CD8-positive, alpha-beta memory T cell (primary cell): ENCODE results near the gene IFITM2. TPM values are rescaled to one million over a fixed set of nuclear protein-coding genes. Genes with fewer than 3 reads are reported as not detected.

Source experiments
- CTCF ChIA-PET: fragments of 350-600 bp; sonication (Branson Sonifier 250); formaldehyde crosslinking; loops from one replicate; lab custom pipeline; 2021; ENCODE audit warnings: antibody characterized with exemption; lab: Charles Lee
- POLR2A ChIA-PET: fragments of 350-600 bp; sonication (Branson Sonifier 250); formaldehyde crosslinking; loops from one replicate; lab custom pipeline; 2021; ENCODE audit warnings: antibody characterized with exemption; lab: Charles Lee
- DNase-seq, 5 donors: peaks; one replicate each; pipeline versions ENCODE4 v3.0.0 to v3.0.0-alpha.2; 2020 to 2022; ENCODE audit warnings: mixed read lengths in 1 of 5
- H3K27ac ChIP-seq: one replicate; pipeline ENCODE4 v1.7.0; 2013; ENCODE audit warnings: low read depth, mild to moderate bottlenecking, low read length, moderate library complexity
- H3K27me3 ChIP-seq: 2 replicates; pipeline ENCODE4 v1.7.0; 2013; ENCODE audit warnings: low read length, mild to moderate bottlenecking; ENCODE audit not compliant: insufficient read depth, poor library complexity, severe bottlenecking
- H3K36me3 ChIP-seq: 2 replicates; pipeline ENCODE4 v1.7.0; 2013; ENCODE audit warnings: mild to moderate bottlenecking, low read length, moderate library complexity; ENCODE audit not compliant: insufficient read depth
- H3K4me1 ChIP-seq: 2 replicates; pipeline ENCODE4 v1.7.0; 2013; ENCODE audit warnings: mild to moderate bottlenecking, low read length, moderate library complexity; ENCODE audit not compliant: insufficient read depth
- H3K4me3 ChIP-seq: 2 replicates; pipeline ENCODE4 v1.7.0; 2013; ENCODE audit warnings: mild to moderate bottlenecking, low read length
- H3K9me3 ChIP-seq: 2 replicates; pipeline ENCODE4 v1.7.0; 2013; ENCODE audit warnings: mild to moderate bottlenecking, low read length
- H3K27ac Mint-ChIP-seq, 8 donors: one replicate each; pipeline ENCODE4 v1.8.0; 2020 to 2021; ENCODE audit warnings: mixed read lengths in 8 of 8, mild to moderate bottlenecking in 6 of 8, inconsistent platforms in 3 of 8, moderate library complexity in 3 of 8
- H3K27me3 Mint-ChIP-seq, 2 donors: one replicate each; pipeline ENCODE4 v1.8.0; 2020 to 2021; ENCODE audit warnings: mixed read lengths in 2 of 2, mild to moderate bottlenecking in 1 of 2, moderate library complexity in 1 of 2
- H3K36me3 Mint-ChIP-seq, 3 donors: one replicate each; pipeline ENCODE4 v1.8.0; 2020 to 2021; ENCODE audit warnings: mixed read lengths in 3 of 3, inconsistent platforms in 1 of 3, mild to moderate bottlenecking in 1 of 3
- H3K4me1 Mint-ChIP-seq, 3 donors: one replicate each; pipeline ENCODE4 v1.8.0; 2020 to 2021; ENCODE audit warnings: mixed read lengths in 3 of 3, inconsistent platforms in 1 of 3, mild to moderate bottlenecking in 1 of 3
- H3K4me3 Mint-ChIP-seq, 7 donors: one replicate each; pipeline ENCODE4 v1.8.0; 2020 to 2021; ENCODE audit warnings: mixed read lengths in 7 of 7, mild to moderate bottlenecking in 6 of 7, moderate library complexity in 4 of 7, inconsistent platforms in 2 of 7
- H3K9me3 Mint-ChIP-seq, 5 donors: one replicate each; pipeline ENCODE4 v1.8.0; 2020 to 2022; ENCODE audit warnings: mixed read lengths in 5 of 5, mild to moderate bottlenecking in 3 of 5, moderate library complexity in 2 of 5, inconsistent platforms in 1 of 5
- polyA plus RNA-seq: library from polyadenylated mRNA; unstranded; fragments of 300-500 nt; fragmentation: Illumina TruSeq; gene quantifications from one replicate; pipeline ENCODE4 v1.2.3, GENCODE V29; 2021
- total RNA-seq, 2 experiments: library from RNA; stranded (reverse); gene quantifications; one replicate each; pipeline ENCODE4 v1.2.3, GENCODE V29; 2021

IFITM2 gene
- total and polyA plus RNA-seq, 3 experiments from 2014 or later: 132 to 3,074 (median 142) TPM

GRCh38 chr11:269146-269890, 38.3 kb upstream of the IFITM2 start:
- Histone ChIP-seq H3K36me3 (no peaks in the 10 kb centered on the region), H3K9me3 (no peaks in the 10 kb centered on the region), H3K27ac (peak overlapping the region; percentile 78), H3K4me3 (peak overlapping the region; percentile 49), H3K27me3 (no peaks in the 10 kb centered on the region), H3K4me1 (peaks cover 22% of the 10 kb centered on the region)
- peaks cover 0 to 3% (median 0%) of the 10 kb centered on the region in 5 donors for H3K9me3 Mint-ChIP-seq
- peaks cover 0 to 4% (median 0%) of the 10 kb centered on the region in 3 donors for H3K36me3 Mint-ChIP-seq
- CTCF ChIA-PET: interaction anchor here (0.9 to 3.7 kb wide), 4 partner anchors 12 to 85 kb away, joined by 3 to 49 read pairs (median 10); partner anchors contain the start of genes NLRP6 and PGGHG
- H3K27ac Mint-ChIP-seq: peak overlapping the region; percentile 89 to 100 (median 96)
- peak overlapping the region; percentile 84 to 94 (median 90) for H3K4me3 Mint-ChIP-seq
- peaks cover 0 to 2% of the 10 kb centered on the region in 2 donors for H3K27me3 Mint-ChIP-seq
- POLR2A ChIA-PET: interaction anchor here (0.6 to 3.9 kb wide), 10 partner anchors 11 to 237 kb away, joined by 3 to 71 read pairs (median 10); partner anchors contain the start of genes BET1L, NLRP6, PGGHG and PSMD13
- peaks cover 30 to 43% (median 31%) of the 10 kb centered on the region in 3 donors for H3K4me1 Mint-ChIP-seq
- peak; percentile 24 to 88 (median 72) for DNase-seq

- Mint-ChIP-seq H3K9me3 (peaks cover 0 to 3% (median 0%) of the 10 kb centered on the region in 5 donors), H3K4me3 (peak overlapping the region in 1 of 7 donors; percentile 11), H3K36me3 (peaks cover 0 to 4% (median 0%) of the 10 kb centered on the region in 3 donors), H3K27ac (peak overlapping the region in 4 of 8 donors; percentile 4 to 95 (median 90)), H3K4me1 (peaks cover 30 to 43% (median 31%) of the 10 kb centered on the region in 3 donors), H3K27me3 (peaks cover 0 to 2% of the 10 kb centered on the region in 2 donors)
- Histone ChIP-seq H3K4me1 (peaks cover 22% of the 10 kb centered on the region), H3K27ac (no peak overlapping the region), H3K36me3 (no peaks in the 10 kb centered on the region), H3K4me3 (no peak overlapping the region), H3K27me3 (no peaks in the 10 kb centered on the region), H3K9me3 (no peaks in the 10 kb centered on the region)
- DNase-seq: no peak
- ChIA-PET POLR2A (interaction anchor here (1.7 kb wide), 1 partner anchor 10 kb away, joined by 4 read pairs; no protein-coding TSS in a partner anchor), CTCF (interaction anchor here (1.1 to 2.6 kb wide), 2 partner anchors 10 to 20 kb away, joined by 7 to 13 read pairs; no protein-coding TSS in a partner anchor)
These were observed 36.9 kb upstream of the IFITM2 start for GRCh38 chr11:270451-271318.

- ChIA-PET CTCF (interaction anchor here (1.1 to 2.6 kb wide), 2 partner anchors 9 to 20 kb away, joined by 7 to 13 read pairs; no protein-coding TSS in a partner anchor), POLR2A (interaction anchor here (0.6 to 1.7 kb wide), 3 partner anchors 9 to 18 kb away, joined by 4 to 8 read pairs (median 5); partner anchors contain the start of gene PGGHG)
- peaks cover 30 to 43% (median 31%) of the 10 kb centered on the region in 3 donors for H3K4me1 Mint-ChIP-seq
These were observed 36.3 kb upstream of the IFITM2 start for GRCh38 chr11:271319-271715.

GRCh38 chr11:272195-272930, 35.3 kb upstream of the IFITM2 start:
- no peaks in the 10 kb centered on the region for H3K36me3 ChIP-seq
- H3K36me3 Mint-ChIP-seq: peaks cover 3 to 7% (median 6%) of the 10 kb centered on the region in 3 donors
- no peaks in the 10 kb centered on the region for H3K9me3 ChIP-seq
- no peak for DNase-seq
- ChIA-PET CTCF (interaction anchor here (1.0 to 2.6 kb wide), 3 partner anchors 8 to 22 kb away, joined by 3 to 13 read pairs (median 7); no protein-coding TSS in a partner anchor), POLR2A (interaction anchor here (0.6 to 1.7 kb wide), 3 partner anchors 8 to 17 kb away, joined by 4 to 8 read pairs (median 5); partner anchors contain the start of gene PGGHG)
- H3K4me3 Mint-ChIP-seq: no peak overlapping the region
- H3K4me1 ChIP-seq: peaks cover 22% of the 10 kb centered on the region
- H3K4me3 ChIP-seq: no peak overlapping the region
- no peaks in the 10 kb centered on the region for H3K27me3 ChIP-seq
- no peak overlapping the region for H3K27ac ChIP-seq
- H3K4me1 Mint-ChIP-seq: peaks cover 26 to 40% (median 29%) of the 10 kb centered on the region in 3 donors
- peak overlapping the region in 2 of 8 donors; percentile 35 to 79 for H3K27ac Mint-ChIP-seq
- peaks cover 0 to 2% of the 10 kb centered on the region in 2 donors for H3K27me3 Mint-ChIP-seq
- peaks cover 0 to 4% (median 0%) of the 10 kb centered on the region in 5 donors for H3K9me3 Mint-ChIP-seq

More at GRCh38 chr11:271319-271715, 36.3 kb upstream of the IFITM2 start:
- Mint-ChIP-seq H3K9me3 (peaks cover 0 to 3% (median 0%) of the 10 kb centered on the region in 5 donors), H3K36me3 (peaks cover 0 to 4% (median under 1%) of the 10 kb centered on the region in 3 donors), H3K4me3 (no peak overlapping the region), H3K27me3 (peaks cover 0 to 2% of the 10 kb centered on the region in 2 donors), H3K27ac (peak overlapping the region in 2 of 8 donors; percentile 51 to 83)
- Histone ChIP-seq H3K36me3 (no peaks in the 10 kb centered on the region), H3K9me3 (no peaks in the 10 kb centered on the region), H3K27me3 (no peaks in the 10 kb centered on the region), H3K27ac (no peak overlapping the region), H3K4me1 (peaks cover 22% of the 10 kb centered on the region), H3K4me3 (no peak overlapping the region)
- DNase-seq: no peak

GRCh38 chr11:272931-273198, 34.8 kb upstream of the IFITM2 start:
- DNase-seq: no peak
- peaks cover 0 to 4% (median 0%) of the 10 kb centered on the region in 5 donors for H3K9me3 Mint-ChIP-seq
- no peak overlapping the region for H3K4me3 Mint-ChIP-seq
- no peak overlapping the region for H3K4me3 ChIP-seq
- H3K27me3 Mint-ChIP-seq: peaks cover 0 to 2% of the 10 kb centered on the region in 2 donors
- peak overlapping the region in 1 of 8 donors; percentile 25 for H3K27ac Mint-ChIP-seq
- H3K27ac ChIP-seq: no peak overlapping the region
- H3K36me3 ChIP-seq: no peaks in the 10 kb centered on the region
- peaks cover 25 to 40% (median 32%) of the 10 kb centered on the region in 3 donors for H3K4me1 Mint-ChIP-seq
- peaks cover 3 to 7% (median 7%) of the 10 kb centered on the region in 3 donors for H3K36me3 Mint-ChIP-seq
- H3K9me3 ChIP-seq: no peaks in the 10 kb centered on the region
- no peaks in the 10 kb centered on the region for H3K27me3 ChIP-seq
- POLR2A ChIA-PET: no interaction called here
- CTCF ChIA-PET: interaction anchor here (1.0 kb wide), 1 partner anchor 11 kb away, joined by 3 read pairs; no protein-coding TSS in a partner anchor
- H3K4me1 ChIP-seq: peaks cover 21% of the 10 kb centered on the region

GRCh38 chr11:276219-276618, 31.4 kb upstream of the IFITM2 start:
- Mint-ChIP-seq H3K4me1 (peaks cover 19 to 33% (median 25%) of the 10 kb centered on the region in 3 donors), H3K27me3 (no peaks in the 10 kb centered on the region), H3K27ac (peak overlapping the region in 3 of 8 donors; percentile 29 to 37 (median 32)), H3K4me3 (peak overlapping the region in 1 of 7 donors; percentile 70), H3K9me3 (peaks cover 0 to 4% (median 2%) of the 10 kb centered on the region in 5 donors), H3K36me3 (peaks cover 3 to 9% (median 7%) of the 10 kb centered on the region in 3 donors)
- Histone ChIP-seq H3K4me1 (peaks cover 30% of the 10 kb centered on the region), H3K36me3 (no peaks in the 10 kb centered on the region), H3K9me3 (no peaks in the 10 kb centered on the region), H3K27me3 (no peaks in the 10 kb centered on the region), H3K27ac (no peak overlapping the region), H3K4me3 (no peak overlapping the region)
- CTCF ChIA-PET: interaction anchor here (1.3 to 2.3 kb wide), 2 partner anchors 25 to 53 kb away, joined by 4 to 9 read pairs; no protein-coding TSS in a partner anchor
- POLR2A ChIA-PET: interaction anchor here (1.1 kb wide), 1 partner anchor 11 kb away, joined by 4 read pairs; no protein-coding TSS in a partner anchor
- DNase-seq: no peak
